ENCODE measurements around the gene ARMC9.
"Not testable (repeated sequence)": the region's sequence is repeated elsewhere in the genome, so short reads cannot be mapped to it uniquely, and the experiment has no call there.

Gene ARMC9

DNA sequence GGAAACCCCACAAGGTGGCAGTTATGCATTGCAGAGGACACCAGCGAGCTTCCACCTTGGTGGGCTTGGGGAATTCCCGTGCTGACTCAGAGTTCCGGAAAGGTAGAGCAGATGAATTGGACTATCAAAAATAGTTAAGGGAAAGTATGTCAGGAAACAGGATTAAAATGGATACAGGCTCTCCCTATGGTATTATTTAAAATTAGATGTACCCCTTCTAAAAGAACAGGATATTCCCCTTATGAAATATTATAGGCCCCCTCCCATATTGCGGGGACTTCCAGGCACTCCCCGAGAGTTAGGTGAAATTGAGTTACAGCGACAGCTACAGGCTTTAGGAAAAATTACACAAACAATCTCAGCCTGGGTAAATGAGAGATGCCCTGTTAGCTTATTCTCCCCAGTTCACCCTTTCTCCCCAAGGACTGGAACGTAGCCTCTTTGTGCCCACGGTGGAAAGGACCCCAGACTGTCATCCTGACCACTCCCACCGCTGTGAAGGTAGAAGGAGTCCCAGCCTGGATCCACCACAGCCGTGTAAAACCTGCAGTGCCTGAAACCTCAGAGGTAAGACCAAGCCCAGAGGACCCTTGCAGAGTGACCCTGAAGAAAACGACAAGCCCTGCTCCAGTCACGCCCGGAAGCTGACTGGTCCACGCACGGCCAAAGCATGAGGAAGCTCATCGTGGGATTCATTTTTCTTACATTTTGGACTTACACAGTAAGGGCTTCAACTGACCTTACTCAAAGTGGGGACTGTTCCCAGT is 207.4 kb downstream of the ARMC9 start:
- not testable (repeated sequence) for DNase-seq

- not testable (repeated sequence) for DNase-seq
Measured at GRCh38 chr2:231407686-231408085, 209.3 kb downstream of the ARMC9 start.

GRCh38 chr2:231408304-231408703 is 209.9 kb downstream of the ARMC9 start:
- DNase-seq: not testable (repeated sequence)

GRCh38 chr2:231409776-231410175 is 211.3 kb downstream of the ARMC9 start:
- no peak for DNase-seq

GRCh38 chr2:231410293-231411004 is 212.0 kb downstream of the ARMC9 start:
- DNase-seq: no peak

DNA sequence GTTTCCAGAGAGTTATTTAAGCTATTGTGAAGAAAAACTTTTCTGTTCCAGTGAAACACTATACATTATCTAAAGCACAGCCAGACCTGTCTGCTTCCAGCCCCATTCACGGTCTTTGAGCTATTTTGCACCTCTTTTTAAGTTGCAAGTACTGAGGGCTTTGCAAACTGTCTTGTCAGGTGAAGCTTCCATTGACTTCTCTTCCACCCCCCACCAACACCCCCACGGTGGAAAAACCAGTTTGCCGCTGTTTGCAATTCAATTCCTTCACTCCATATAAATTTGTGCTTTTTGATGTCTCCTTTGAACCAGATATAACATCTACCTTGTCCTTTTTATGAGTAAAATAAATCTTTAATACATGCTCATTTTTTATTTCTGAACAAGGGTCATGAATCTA is 212.8 kb downstream of the ARMC9 start:
- no peak for DNase-seq

- DNase-seq: peak; percentile 29
Measured at GRCh38 chr2:231411831-231412617, 213.6 kb downstream of the ARMC9 start.

DNA sequence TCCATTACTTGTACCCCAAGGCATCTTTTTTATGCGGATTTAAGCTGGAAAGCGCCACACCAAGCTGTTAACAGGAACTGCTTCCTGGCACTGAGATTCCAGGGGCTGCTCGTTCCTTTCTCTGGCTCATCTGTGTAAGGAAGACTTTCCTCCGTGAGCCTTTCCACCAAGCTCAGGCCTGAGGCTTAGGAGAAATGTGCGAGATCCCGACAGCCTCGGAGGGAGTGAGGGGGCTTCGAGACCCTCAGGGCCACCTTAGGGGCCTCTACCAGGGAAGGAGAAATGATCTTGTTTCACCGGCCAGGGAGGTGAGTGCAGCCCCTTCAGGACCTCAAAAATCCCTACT is 214.2 kb downstream of the ARMC9 start:
- DNase-seq: no peak

DNA sequence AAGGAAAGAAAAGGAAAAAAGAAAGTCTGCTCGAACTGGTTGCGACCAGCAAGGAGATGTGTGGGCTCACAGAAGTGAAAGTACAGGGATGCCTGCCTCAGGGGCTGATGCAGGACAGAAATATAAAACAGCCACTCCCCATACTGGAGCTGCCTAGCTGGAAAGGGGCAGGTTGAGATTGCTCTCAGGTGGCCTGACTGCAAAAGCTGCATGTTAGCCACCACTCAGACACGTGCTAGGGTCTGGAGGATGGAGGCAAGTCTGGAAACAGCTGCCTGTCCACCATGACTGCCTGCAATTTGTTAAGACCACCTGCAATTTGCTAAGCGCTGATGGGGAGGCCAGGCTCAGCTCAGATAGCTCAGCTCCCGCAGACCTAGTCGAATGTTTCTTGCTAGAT is 215.0 kb downstream of the ARMC9 start:
- no peak for DNase-seq

DNA sequence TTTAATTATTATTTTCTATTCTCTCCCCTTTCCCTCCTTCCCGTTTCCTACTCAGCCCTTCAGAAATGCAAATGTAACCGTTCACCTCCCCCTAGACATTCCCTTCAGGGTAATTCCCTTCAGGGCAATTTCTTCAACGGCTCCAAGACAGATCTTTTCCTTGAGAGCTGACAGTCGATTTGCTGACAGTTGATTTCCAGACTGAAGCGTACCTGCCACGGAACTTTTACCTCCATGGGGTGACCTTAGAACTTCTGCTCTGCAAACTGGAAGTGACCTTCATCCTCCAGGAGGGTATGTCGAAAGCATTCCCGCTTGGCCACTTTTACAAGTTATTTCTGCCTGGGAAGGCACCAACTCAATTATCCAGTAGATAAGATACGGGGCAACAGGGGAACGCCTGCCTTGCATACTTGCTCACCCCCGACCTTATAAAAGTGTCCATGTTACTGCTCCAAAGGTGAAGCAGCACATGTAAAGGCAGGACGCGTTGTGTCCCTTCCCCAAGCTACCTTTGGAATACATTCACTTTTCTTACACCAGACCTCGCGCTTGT is 215.6 kb downstream of the ARMC9 start:
- DNase-seq: no peak

DNA sequence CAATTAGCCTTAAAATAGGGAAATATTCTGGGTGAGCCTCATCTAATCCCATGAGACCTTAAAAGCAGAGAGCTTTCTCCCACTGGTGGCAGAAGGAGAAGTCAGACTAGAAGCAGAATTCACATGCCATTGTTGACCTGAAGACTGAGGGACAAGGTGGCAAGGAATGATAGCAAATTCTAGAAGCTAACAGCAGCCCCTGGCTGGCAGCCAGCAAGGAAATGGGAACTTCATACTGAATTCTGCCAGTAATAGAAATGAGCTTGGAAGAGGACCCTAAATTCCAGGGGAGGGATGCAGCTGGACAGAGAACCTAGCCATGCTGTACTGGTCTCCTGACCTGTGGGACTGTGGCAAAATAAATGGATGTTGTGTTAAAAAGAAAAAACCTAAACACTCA is 216.6 kb downstream of the ARMC9 start:
- no peak for DNase-seq

- DNase-seq: no peak
Measured at GRCh38 chr2:231418820-231419640, 220.6 kb downstream of the ARMC9 start.

DNA sequence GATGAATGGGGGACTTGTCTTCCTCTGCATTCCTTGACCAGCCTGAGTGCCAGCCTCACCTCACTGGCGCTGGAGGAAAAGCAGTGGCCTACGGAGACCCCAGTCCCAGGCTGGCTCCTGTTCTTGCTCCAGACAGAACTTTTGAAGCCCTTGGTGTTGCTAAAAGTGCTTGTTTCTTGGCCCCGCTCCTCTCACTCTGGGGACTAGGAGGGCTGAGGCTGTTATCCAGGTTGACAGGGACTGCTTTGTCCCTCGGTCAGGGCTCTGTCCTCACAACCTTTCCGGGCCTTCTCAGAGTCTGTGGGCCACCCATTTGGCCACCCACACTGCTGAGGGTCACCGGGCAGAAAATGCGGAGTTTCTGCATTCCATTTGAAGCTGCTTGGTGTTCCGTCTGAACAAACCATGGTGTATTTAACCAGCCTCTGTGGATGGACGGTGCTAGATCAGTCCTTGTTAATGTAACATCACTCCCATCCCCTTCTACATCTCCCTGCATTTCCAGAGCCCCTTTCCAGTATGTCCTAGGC is 222.7 kb downstream of the ARMC9 start:
- DNase-seq: no peak

DNA sequence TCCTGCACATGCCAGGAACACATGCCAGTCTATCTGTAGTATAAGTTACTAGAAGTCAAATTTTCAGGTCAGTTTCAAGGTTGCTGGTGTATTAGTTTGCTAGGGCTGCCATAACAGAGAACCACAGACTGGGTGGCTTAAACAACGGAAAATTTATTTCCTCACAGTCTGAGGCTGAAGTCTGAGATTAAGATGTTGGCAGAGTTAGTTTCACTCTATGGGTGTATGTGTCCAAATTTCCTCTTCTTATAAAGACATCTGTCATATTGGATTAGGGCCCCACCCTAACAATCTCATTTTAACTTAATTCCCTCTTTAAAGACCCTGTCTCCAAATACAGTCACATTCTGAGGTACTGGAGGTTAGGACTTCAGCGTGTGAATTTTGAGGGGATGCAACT is 223.6 kb downstream of the ARMC9 start:
- DNase-seq: no peak

DNA sequence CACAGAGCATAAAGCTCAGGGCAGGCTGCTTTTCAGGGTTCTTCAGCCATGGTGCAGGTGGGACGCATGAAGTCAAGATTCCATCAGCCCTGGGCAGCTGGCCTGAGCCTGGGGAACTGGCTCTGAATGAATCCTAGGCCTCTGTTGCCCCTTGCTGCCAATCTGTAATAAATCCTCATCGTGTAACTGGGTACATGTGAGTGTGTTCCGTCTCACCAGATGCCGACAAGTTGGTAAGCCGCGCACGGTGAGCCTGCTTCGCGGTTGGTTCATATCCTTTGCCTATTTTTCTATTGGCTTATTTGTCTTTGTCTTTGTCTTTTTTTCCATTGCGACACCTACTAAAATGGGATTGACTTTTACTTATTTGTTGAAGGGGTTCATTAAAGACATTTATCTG is 224.7 kb downstream of the ARMC9 start:
- no peak for DNase-seq
